GM06990 (cell line): ENCODE results near the gene WNT7B.

Experiments
- DNase-seq: peaks from one replicate; pipeline ENCODE4 v3.0.0-alpha.2; 2011; ENCODE audit not compliant: insufficient read length; ENCODE audit errors: extremely low read depth
- H3K27me3 ChIP-seq: replicated peaks from 2 replicates; pipeline ENCODE4 v1.6.0; 2011; ENCODE audit warnings: low read length; ENCODE audit not compliant: control insufficient read depth, insufficient read depth
- H3K36me3 ChIP-seq: 2 replicates; pipeline ENCODE4 v1.5.1; 2011; ENCODE audit warnings: low read length; ENCODE audit not compliant: control insufficient read depth, insufficient read depth
- H3K4me3 ChIP-seq: replicated peaks from 2 replicates; pipeline ENCODE4 v1.5.1; 2011; ENCODE audit warnings: low read depth, mild to moderate bottlenecking, control low read depth, low read length
- TF ChIP-seq, protein P1 (sequence below): IDR thresholded peaks from 2 replicates; pipeline ENCODE4 v1.5.1; 2011; ENCODE audit warnings: low read length, control low read depth, mild to moderate bottlenecking, inconsistent platforms; ENCODE audit not compliant: insufficient read depth, poor library complexity, severe bottlenecking

WNT7B gene

DNA sequence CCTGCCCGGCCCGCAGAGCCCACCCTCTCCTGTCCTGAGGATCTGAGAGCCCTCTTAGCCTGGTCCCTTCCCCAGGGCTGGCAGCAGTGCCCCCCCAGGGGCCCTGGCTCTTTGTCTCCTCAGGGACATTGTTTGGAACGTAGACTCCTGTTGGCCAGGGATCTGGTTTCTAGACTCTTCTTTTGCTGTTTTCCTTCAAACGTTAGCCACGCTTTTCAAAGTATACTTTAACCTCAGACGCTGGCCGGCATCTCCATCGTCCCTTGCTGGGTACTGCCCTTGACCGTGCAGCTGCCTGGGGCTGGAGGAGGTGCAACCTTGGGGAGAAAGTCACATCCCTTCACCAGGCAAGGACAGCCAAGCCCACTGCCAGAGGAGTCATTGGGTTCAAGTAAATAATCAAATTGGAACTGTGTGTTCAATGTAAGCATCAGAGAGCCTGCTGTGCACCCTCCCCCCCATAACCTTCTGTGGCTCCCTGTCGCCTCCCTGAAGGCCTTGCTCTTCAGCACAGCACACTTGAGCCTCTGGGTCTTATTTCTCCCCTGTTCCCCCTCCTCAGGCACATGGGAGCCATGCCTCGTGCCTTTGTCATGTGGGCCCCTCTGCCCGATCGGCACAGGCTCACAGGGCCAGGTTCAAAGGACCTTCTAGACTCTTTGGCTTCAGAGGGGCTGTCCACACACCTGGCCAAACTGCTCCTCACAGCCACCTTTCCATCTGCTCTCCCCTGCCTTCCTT, 21.8 kb upstream of the WNT7B start:
- TF ChIP-seq, protein P1, sequence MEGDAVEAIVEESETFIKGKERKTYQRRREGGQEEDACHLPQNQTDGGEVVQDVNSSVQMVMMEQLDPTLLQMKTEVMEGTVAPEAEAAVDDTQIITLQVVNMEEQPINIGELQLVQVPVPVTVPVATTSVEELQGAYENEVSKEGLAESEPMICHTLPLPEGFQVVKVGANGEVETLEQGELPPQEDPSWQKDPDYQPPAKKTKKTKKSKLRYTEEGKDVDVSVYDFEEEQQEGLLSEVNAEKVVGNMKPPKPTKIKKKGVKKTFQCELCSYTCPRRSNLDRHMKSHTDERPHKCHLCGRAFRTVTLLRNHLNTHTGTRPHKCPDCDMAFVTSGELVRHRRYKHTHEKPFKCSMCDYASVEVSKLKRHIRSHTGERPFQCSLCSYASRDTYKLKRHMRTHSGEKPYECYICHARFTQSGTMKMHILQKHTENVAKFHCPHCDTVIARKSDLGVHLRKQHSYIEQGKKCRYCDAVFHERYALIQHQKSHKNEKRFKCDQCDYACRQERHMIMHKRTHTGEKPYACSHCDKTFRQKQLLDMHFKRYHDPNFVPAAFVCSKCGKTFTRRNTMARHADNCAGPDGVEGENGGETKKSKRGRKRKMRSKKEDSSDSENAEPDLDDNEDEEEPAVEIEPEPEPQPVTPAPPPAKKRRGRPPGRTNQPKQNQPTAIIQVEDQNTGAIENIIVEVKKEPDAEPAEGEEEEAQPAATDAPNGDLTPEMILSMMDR, result no peak
- Histone ChIP-seq H3K4me3 (no peak overlapping the region), H3K36me3 (no peaks in the 10 kb centered on the region), H3K27me3 (no peaks in the 10 kb centered on the region)
- DNase-seq, result no peak

- DNase-seq, result no peak
- TF ChIP-seq, protein P1, result no peak
- no peak overlapping the region for H3K4me3 ChIP-seq
- H3K36me3 ChIP-seq, result no peaks in the 10 kb centered on the region
- no peaks in the 10 kb centered on the region for H3K27me3 ChIP-seq
These were observed 21.0 kb upstream of the WNT7B start for GRCh38 chr22:45997777-45998637.

DNA sequence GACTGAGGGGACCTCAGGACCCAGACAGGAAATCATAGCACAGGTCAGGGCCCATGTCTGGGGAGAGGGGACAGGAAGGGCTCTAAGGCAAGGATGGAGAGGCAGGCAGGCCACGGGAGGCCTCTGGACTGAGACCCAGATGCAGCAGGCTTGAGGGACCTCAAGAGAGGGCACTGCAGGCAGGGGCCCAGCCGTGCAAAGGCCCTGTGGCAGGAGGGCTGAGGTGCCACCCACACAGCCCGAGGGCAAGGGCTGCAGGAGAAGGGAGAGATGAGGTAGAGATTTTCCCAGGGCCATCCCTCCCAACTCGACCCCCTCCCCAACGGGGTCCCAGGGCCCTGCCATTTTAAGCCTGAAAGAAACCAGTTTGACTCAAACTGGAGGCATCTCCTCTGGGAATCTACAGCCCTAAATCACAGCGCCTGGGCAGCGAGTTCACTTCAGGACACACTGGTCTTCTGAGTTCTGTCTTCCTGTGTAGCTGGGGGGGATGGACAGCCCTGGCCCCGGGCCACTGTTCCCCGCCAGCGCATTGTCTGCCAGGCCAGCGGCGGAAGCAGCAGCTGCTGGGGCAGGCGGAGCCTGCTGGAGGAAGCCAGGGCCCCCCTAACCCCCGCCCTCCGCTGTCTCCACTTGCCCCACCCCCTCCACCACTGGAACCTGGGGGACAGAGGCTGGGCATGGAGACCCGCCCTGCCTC, 20.3 kb upstream of the WNT7B start:
- Histone ChIP-seq H3K27me3 (no peaks in the 10 kb centered on the region), H3K36me3 (no peaks in the 10 kb centered on the region), H3K4me3 (no peak overlapping the region)
- DNase-seq, result peak; percentile 69
- TF ChIP-seq, protein P1, result no peak

DNA sequence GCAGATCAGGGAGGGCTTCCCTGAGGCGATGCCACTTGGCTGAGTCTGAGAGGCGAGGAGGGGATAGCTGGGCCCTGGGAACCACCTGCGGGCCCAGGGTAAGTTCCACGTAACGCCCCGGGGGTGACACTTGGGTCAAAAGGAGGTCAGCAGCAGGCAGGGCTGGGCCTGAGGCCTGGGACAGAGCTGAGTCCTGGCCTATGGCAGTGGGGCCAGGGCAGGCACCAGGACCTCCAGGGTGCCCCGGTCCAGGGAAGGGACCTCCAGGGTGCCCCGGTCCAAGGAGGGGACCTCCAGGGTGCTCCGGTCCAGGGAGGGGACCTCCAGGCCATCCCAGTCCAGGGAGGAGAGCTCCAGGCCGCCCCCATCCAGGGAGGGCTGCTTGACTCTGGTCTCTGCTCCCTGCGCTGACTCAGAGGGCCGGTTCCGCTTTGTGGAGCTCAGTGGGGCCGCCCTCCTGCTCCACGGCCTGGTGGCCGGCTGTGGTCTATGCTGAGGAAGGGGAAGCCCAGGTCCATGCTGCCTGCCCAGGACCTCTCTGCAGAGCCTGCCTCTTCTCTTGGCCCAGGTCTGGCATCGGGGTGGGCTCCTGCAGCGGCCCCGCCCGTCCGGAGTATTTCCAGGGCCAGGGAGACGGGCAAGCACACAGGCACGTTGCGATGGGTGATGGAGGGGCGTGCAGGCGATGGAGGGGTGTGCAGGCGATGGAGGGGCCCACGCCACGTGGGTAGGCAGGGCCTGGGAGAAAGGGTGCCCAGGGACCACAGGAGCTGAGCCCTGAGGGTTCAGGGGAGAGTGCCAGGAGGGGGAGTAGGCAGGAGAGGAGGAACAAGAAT, 19.5 kb upstream of the WNT7B start:
- TF ChIP-seq, protein P1, result no peak
- peak; percentile 66 for DNase-seq
- H3K27me3 ChIP-seq, result no peaks in the 10 kb centered on the region
- no peak overlapping the region for H3K4me3 ChIP-seq
- H3K36me3 ChIP-seq, result no peaks in the 10 kb centered on the region

GRCh38 chr22:45995405-45996101, 18.6 kb upstream of the WNT7B start:
- Histone ChIP-seq H3K27me3 (no peaks in the 10 kb centered on the region), H3K4me3 (no peak overlapping the region), H3K36me3 (no peaks in the 10 kb centered on the region)
- no peak for DNase-seq
- TF ChIP-seq, protein P1, result no peak
